NCI-H2196 treated with DMSO at 0.1 percent for 48 hours (cell line): ENCODE measurements around the gene PRSS36.

Source experiments
- DNase-seq: peaks from one replicate; lab custom pipeline; 2025; ENCODE audit not compliant: unreplicated experiment; lab: John Stamatoyannopoulos, UW

Gene PRSS36

GRCh38 chr16:31128711-31129567, 20.9 kb downstream of the PRSS36 start:
- no peak for DNase-seq

DNA sequence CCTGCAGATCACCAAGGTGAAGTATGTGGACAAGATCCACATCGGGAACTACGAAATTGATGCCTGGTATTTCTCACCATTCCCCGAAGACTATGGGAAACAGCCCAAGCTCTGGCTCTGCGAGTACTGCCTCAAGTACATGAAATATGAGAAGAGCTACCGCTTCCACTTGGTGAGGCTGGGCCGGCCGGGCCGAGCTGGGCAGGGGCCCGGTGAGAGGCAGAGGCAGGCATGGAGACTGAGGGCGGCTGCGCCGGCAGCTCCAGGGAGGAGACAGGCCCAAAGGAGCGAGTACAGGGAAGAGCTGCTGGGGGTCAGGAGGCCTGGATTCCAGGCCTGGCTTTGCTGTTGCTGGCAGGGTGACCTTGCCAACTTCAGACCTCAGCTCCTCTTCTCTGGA, 22.7 kb downstream of the PRSS36 start:
- no peak for DNase-seq

- DNase-seq = no peak
Observed at GRCh38 chr16:31125844-31126243, 24.0 kb downstream of the PRSS36 start.

GRCh38 chr16:31120129-31120528, 29.7 kb downstream of the PRSS36 start:
- DNase-seq = no peak

GRCh38 chr16:31118223-31119155, 31.4 kb downstream of the PRSS36 start:
- no peak for DNase-seq

- DNase-seq = peak; percentile 98
Observed at GRCh38 chr16:31117384-31118222, 32.3 kb downstream of the PRSS36 start, which contains the start of gene KAT8. KAT8 (plus strand) TSS chr16:31117664; CDS start chr16:31117682, 18 bp downstream.

DNA sequence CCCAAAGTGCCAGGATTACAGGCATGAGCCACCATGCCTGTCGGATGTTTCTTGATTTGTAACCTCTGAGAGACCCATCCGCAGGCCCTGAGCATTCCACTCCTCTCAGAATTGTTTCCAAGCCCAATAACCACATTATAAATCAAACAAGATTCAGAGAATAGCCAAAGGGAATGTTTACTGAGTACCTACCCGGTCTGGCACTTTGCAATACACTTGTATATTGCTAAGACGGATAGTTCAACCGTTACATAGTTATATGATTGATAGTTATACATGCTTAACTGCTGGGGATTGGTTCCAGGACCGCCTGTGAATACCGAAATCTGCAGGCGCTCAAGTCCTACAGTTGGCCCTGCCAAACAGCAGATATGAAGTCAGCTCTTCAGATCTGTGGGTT, 35.4 kb downstream of the PRSS36 start:
- no peak for DNase-seq

- no peak for DNase-seq
Observed at GRCh38 chr16:31113121-31114120, 36.4 kb downstream of the PRSS36 start.

DNA sequence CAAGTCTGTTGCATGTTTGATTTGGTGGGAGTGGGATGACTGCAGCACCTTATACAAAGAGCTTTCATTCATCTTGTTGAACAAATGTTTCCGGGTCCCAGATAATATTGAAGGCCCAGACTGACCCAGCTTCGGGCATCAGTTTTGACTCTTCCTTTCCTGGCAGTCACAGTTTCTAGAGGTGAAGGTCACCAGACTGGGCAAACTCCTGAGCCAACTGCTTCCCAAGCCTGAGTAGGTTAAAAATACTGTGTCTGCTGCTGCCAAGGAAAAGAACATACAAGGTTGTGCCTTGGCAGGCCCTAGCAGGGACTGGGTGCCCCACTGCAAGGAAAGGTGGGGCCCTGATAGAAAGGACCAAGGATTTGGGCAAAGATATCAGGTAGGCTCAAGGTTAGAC, 37.2 kb downstream of the PRSS36 start:
- no peak for DNase-seq

GRCh38 chr16:31111881-31112466, 37.9 kb downstream of the PRSS36 start:
- no peak for DNase-seq

DNA sequence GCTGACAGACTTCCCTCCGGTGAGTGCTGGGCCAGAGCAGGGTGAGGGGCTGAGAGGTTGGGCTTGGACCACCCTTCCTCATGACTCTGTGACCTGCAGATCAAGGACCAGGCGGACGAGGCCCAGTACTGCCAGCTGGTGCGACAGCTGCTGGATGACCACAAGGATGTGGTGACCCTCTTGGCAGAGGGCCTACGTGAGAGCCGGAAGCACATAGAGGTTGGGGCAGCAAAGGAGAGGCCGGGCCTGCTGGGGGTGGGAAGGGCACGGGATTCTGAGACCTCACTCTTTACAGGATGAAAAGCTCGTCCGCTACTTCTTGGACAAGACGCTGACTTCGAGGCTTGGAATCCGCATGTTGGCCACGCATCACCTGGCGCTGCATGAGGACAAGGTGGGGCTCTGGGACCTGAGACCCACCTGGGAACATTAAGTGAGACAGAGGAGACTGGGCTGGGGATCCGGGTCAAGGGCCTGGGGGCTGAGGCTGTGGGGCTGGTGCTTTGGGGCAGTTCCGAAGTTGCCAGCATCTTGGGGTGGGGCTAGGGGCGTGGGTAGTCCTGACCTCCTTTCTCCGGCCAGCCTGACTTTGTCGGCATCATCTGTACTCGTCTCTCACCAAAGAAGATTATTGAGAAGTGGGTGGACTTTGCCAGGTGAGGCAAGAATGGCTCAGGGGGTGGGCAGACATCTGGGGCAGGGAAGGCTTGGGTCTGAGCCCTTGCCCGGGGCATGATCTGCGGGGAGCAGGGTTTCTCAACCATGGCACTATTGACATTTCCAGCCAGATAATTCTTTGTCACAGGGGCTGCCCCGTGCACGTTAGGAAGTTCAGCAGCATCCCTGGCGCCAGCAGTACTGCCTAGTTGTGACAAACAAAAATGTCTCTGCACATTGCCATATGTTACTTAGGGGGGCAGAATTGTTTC, 39.5 kb downstream of the PRSS36 start:
- no peak for DNase-seq

DNA sequence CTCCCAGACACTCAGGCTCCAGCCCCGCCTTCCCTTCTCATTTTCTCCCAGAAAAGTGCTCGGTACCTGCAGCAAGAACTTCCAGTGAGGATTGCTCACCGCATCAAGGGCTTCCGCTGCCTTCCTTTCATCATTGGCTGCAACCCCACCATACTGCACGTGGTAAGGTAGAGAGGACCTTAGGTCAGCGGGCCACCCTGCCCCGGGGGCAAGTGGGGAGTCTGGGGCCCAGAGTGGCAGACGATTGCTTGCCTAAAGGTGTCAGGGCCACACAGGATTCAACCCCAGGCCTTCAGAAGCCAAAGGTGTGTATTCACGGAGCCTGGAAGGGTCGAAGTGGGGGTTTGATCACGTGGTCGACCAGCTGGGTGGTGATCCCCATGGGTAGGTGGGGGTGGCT, 40.2 kb downstream of the PRSS36 start:
- DNase-seq = no peak

DNA sequence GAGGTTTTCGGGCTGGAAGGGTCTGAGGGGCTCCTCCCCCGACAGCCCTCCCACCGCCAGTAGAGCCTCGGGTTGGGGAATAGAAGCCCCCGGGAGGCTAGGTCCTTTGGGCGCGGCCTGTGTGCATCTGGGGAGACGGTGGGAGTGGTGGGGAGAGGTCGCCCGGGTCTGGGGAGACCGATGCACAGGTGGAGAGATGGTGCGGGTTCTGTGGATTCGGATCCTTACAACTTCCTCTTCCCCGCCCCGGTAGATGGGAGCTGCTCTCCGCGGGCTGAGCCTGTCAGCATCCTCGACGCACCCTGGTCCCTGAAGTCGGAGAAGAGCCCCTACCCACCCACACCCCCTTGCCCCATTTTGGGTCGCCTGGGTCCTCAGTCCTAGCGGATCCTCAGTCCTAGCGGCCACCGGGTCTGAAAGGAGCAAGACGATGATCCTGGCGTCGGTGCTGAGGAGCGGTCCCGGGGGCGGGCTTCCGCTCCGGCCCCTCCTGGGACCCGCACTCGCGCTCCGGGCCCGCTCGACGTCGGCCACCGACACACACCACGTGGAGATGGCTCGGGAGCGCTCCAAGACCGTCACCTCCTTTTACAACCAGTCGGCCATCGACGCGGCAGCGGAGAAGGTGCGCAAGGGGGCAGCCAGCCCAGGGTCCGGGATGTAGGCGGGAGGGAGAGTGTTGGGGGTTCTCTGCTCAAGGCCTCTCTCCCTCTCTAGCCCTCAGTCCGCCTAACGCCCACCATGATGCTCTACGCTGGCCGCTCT, 40.9 kb downstream of the PRSS36 start:
- no peak for DNase-seq

DNA sequence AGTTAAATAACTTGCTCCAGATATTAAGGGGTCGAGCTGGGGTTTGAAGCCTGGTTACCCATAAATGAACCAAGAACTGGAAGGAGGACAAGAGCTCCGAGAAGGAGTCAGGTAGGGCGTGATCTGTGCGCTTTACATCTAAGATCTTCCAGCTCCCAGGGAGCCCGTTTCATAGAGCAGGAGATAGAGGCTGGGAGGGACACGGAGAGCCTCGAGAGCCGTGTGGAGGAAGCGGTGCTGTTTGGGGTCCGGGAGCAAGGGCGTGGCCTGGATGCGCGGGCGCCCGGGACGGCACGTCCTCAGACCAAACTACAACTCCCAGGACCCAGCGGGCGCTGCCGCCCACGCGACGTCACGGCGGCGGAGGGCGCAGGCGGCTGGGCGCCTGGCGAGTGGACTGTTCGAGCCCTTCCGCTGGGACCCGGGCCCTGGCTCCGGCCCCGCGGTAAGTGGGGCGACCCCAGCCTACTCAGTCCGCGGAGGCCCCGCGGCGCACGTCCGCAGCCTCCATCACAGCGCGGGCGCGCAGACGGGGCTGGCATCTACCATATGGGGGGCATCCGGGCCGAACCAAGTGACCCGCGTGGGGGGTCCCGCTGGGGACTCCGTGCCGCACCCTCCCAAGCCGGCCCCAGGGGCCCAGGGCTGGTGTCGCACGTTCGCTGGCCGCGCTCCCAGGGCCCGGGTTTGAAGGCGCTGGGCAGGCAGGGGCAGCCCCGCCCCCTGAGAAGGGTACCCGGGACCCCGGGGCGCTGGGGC, 41.7 kb downstream of the PRSS36 start, which contains the start of gene BCKDK:
TSS of gene BCKDK (plus strand) at position 352 of the 759 bp plus-strand sequence. CDS start 838 bp downstream, outside the sequence.
- DNase-seq = peak; percentile 36

- DNase-seq = no peak
Observed at GRCh38 chr16:31107465-31107867, 42.4 kb downstream of the PRSS36 start.
